GM18502 (cell line): ENCODE measurements around the gene HDGF.

Source experiments
- ATAC-seq: cut with Tn5 transposase; IDR thresholded peaks from one replicate; pipeline ENCODE4 v1.9.1; 2021; ENCODE audit warnings: mild to moderate bottlenecking; ENCODE audit not compliant: unreplicated experiment, poor library complexity

HDGF gene

DNA sequence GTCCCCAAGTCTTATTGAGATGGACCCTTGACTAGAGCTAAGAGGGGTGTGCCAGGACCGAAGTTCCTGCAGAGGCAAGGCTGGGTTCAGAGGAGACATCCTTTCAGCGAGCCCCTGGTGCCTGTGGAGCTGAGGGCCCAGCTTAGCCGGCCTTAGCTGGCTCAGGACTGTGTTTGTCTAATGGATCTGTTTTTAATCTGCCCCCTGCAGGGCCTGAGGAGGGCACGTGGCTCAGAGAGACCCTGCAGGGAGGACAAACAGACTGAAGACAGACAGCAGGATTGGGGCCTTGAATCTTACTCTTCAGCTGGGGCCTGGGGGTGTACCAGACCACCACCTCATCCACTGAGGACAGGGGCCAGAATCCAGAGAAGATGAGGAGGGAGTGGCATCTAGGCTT lies 47.7 kb downstream of the HDGF start:
- ATAC-seq = no peak

DNA sequence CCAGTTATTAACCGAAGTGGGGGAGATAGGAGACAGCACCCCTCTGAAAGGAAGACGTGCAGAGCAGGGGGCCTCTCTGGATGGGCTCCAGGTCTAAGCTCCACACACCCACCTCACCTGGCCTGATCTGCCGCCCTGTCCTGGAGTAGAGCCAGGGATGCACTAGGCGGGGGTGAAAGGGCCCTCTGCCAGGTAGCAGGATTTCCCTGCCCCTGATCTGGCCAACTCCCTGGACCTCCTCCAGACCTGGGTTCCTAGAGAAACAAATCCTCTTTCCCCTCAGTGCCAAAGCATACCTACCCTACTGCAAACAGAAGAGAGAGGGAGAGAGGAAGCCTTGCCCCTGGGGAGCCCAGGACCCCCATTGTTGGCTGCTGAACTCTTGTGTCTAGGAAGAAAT lies 48.1 kb downstream of the HDGF start:
- ATAC-seq = no peak

DNA sequence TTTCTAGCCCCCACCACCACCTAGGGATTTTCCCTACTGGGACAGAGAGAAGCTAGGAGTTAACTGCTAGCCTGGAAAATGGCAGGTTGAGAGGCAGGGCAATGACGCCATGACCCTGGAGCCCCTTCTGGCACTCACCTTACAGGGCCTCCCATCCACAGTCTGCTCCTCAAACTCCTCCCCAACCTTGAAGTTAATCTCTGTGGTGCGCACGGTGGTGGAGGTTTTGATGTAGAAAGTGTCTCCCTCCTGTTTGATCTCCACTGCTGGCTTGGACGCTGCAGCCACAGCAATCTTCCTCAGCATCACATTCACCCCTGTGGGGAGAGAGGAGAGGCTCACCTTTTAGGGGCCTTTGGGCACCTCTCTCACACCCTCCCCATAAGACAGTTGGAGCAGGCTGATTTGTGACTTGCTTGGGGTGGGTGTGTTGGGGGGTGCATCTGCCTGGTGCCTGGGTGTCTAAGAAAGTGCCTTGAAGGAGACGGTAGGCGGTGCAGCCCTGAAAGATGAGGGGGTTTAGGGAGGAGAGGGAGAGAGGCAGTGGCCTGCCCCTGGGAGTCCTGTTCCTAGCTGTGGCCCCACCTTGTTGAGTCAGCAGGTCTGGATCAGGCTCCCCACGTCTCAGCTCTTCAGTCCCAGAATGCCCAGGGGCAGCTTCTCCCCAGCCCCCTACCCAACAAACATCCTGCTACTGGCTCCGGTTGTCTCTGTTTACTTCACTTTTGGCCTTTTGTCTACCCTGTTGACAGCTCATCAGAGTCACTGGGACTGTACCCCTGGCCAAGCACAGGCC lies 50.5 kb downstream of the HDGF start:
- ATAC-seq = no peak

DNA sequence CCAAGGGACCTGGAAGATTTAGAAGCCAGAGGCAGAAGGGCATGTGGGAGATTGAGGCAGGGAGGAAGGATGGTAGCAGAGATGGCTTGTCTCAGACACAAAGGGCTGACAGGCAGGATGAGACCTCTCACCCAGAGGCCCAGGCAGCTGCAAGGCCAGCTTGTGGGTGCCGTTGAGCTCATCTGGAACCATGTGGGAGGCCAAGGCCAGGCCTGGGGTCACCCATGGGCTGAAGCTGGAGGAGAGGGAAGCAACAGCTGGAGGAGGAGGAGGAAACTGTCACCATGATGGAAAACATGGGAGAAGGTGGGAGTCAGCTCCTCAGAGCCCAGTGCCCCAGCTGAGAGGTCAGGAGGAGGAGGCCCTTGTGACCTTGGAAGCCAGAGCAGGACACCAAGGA lies 52.5 kb downstream of the HDGF start:
- ATAC-seq = no peak

DNA sequence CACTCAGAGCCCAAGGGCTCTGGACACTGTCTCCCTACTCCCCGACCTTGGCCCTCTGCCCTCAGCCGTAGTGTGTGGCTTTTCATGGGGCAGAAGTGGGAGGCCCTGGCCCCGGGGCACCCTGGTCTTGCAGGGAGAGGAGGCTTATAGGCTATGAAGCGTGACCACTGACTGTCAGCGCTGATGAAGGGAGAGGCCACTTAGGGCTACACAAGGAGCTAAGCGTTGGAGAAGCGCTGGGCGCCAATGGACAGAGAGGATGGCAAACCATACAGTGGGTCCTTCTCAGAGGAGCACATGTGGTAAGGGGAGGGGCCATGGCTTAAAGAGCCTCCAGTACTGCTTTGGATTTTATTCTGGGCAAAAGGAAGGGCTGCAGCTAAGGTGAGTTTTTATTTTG lies 54.0 kb downstream of the HDGF start:
- no peak for ATAC-seq

DNA sequence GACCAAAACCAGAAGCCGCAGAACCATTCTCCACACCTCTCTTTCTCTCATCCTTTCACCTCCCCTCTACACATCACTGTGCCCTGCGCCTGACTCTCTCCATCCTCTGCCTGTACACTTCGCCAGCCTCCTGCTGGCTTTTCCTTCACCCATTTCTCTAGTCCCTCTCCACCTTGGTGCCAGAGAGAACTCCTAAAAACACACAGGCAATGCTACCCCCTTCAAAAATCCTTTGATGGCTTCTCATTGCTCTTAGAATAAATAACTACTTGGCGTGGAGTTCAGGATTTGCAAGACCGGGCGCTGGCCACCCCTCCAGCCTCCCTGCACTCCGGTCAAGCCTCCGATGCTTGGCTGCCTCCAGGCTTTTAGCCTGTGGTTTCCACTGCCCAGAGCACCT lies 54.7 kb downstream of the HDGF start:
- no peak for ATAC-seq

DNA sequence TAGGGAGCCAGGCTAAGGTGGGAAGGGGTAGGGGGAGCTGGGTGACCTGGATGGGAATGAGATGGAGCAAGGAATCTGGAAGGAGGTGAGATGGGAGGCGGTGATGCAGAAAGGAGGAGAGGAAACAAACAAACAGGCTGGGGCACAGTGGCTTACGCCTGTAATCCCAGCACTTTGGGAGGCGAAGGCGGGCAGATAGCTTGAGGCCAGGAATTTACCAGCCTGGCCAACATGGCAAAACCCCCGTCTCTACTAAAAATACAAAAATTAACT lies 56.8 kb downstream of the HDGF start:
- no peak for ATAC-seq

DNA sequence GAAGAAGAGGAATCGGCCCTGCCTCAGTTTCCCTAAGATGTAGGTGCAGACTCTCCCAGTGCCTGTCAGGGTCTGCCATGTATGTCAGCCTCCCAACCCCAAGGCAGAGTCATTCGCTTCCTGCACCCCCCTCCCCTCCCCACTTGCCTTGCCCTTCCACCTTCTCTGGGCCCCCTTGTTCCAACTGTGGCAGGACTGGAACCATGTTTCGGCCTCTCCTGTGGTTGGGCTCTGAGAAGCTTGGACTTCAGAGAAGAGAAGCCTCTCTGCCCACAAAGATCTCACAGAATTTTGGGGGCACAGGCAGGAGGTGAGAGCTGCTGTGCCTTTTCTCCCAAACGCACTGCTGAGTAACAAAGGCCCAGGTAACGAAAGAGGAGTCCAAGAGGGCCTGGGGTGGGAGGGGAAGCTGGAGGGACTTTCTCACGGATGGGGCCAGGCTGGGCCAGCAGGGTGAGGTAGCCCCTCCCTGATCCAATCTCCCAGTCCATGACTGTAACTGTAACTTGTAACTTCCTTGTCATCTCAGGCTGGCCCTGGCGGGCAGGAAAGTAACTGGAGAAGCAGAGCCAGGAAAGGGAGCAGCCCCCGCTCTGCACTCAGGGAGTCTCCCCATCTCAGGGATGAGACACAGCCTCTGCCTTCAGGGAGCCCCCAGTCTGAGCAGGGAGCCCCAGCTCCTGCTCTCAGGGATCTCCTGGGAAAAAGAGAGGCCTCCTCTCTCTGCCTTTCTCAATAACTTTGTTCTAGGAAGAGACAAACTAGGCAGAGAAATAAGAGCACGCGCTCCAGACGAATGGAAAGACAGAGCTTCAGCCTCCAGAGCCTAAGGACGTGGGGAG lies 57.4 kb downstream of the HDGF start:
- ATAC-seq = no peak

DNA sequence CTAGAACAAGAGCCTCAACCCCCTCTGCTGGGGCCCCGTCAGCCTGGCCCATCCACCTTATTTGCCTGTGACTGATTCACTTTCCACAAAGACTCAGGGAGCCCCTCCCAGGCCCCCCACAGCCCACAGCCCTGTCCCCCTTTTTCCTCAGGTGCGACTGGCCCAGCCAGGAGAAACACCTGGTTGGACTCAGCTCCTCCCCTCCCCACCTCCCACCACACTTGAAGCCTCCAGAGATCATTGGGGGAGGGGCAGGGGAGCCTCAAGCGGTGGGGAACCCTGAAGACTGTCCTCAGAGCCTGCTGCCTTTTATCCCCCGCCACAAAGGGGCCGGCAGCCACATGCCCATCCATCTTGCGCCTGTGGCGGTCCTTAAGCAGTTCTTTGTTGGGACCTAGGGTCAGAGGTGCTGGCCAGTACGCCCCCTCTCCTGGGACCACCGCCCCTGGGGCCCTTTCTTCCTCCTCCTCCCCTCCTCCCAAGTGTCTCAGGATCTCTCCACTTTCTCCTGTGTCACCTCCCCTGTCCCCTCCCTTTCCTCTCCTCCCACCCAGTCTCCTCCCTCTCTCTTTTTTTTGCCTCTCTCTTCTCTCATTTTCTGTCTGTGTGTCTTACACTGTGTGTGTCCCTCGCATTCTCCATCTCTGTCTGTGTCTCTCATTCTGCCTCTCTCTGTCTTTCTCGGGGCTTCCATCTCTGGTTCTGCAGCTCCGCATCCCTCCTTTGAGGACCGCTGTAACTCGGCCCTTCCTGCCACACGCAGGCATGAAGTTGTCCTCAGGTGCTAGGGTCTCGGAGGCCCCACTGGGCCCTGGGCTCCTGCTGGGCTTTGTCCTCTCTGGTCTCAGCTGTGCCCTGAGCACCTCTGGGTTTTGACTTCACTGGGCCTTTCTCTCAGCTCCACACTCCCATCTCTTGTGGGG lies 58.3 kb downstream of the HDGF start:
- ATAC-seq = no peak

DNA sequence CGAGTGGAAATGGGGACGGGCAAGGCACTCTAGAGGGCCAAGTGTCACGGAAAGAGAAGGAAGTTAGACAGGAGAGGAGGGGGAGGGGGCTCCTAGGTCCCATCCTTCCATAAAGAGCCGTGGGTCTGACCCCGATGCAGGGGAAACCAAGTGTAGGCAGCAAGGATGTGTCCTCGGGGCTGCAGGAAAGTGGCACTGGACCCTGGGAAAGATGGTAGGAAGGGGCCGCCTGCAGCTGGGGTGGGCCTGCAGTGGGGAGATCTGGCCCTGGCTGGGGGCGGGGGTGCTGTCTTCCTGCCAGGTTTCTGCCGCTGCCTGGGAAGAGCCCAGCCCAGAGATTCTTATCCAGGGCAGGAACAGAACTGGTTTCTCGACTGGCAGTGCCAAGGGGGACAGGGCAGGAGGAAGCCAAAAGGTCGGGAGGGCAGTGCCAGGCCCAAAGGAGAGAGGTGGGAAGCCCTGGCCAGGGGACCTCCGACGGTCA lies 59.0 kb downstream of the HDGF start:
- no peak for ATAC-seq
